Activated CD4-positive, alpha-beta T cell treated with anti-CD3 and anti-CD28 coated beads for 1 hour (primary cell): ENCODE results near the gene FAP.

Experiments
- DNase-seq: peaks from one replicate; pipeline ENCODE4 v3.0.0-alpha.2; 2020

Gene FAP

GRCh38 chr2:162243294-162243693 is at the start of gene FAP:
Gene FAP, minus strand, starts transcription at chr2:162243445. Its CDS starts 118 bp downstream, at chr2:162243327.
- DNase-seq = no peak

- no peak for DNase-seq
These were observed 48.5 kb upstream of the FAP start for GRCh38 chr2:162291748-162292147.

- no peak for DNase-seq
These were observed 39.6 kb upstream of the FAP start for GRCh38 chr2:162282765-162283425.

- no peak for DNase-seq
These were observed 37.4 kb upstream of the FAP start for GRCh38 chr2:162280654-162281053.

GRCh38 chr2:162277381-162277780 is 34.1 kb upstream of the FAP start:
- DNase-seq = no peak

GRCh38 chr2:162267996-162268395 is 24.8 kb upstream of the FAP start:
- DNase-seq = no peak

- DNase-seq = no peak
These were observed 24.3 kb upstream of the FAP start for GRCh38 chr2:162267496-162267895.

GRCh38 chr2:162266460-162266760 is 23.2 kb upstream of the FAP start:
- DNase-seq = no peak

- DNase-seq = no peak
These were observed 22.6 kb upstream of the FAP start for GRCh38 chr2:162265666-162266459.

GRCh38 chr2:162261032-162261945 is 18.0 kb upstream of the FAP start:
- DNase-seq = no peak

- no peak for DNase-seq
These were observed 15.4 kb upstream of the FAP start for GRCh38 chr2:162258686-162259085.

- no peak for DNase-seq
These were observed 14.9 kb upstream of the FAP start for GRCh38 chr2:162258169-162258568.

- no peak for DNase-seq
These were observed 14.2 kb upstream of the FAP start for GRCh38 chr2:162257425-162257824.

GRCh38 chr2:162256591-162256991 is 13.3 kb upstream of the FAP start:
- DNase-seq = no peak

GRCh38 chr2:162254236-162254871 is 11.1 kb upstream of the FAP start:
- DNase-seq = no peak

- no peak for DNase-seq
These were observed 10.2 kb upstream of the FAP start for GRCh38 chr2:162253435-162253834.

- DNase-seq = no peak
These were observed 8.9 kb upstream of the FAP start for GRCh38 chr2:162252153-162252552.

GRCh38 chr2:162245781-162246180 is 2.5 kb upstream of the FAP start:
- no peak for DNase-seq

- DNase-seq = no peak
These were observed 1.8 kb upstream of the FAP start for GRCh38 chr2:162245061-162245460.

GRCh38 chr2:162244541-162245031 is 1.3 kb upstream of the FAP start:
- DNase-seq = no peak

- no peak for DNase-seq
These were observed 470 bp upstream of the FAP start for GRCh38 chr2:162243715-162244114.

GRCh38 chr2:162242586-162243280 is 512 bp downstream of the FAP start:
- no peak for DNase-seq
